Muscle of leg (tissue), 11 donors: ENCODE measurements around the gene RAP1A. TPM values are rescaled to one million over a fixed set of nuclear protein-coding genes. Genes with fewer than 3 reads are reported as not detected.
"Not testable (repeated sequence)": the region's sequence is repeated elsewhere in the genome, so short reads cannot be mapped to it uniquely, and the experiment has no call there.

ENCODE experiments used
- DNase-seq: peaks from one replicate; pipeline ENCODE4 v3.0.0; 2013
- H3K27ac ChIP-seq: one replicate; pipeline ENCODE4 v1.5.1; 2013; ENCODE audit warnings: mild to moderate bottlenecking, low read length, control low read depth
- H3K27me3 ChIP-seq: one replicate; pipeline ENCODE4 v1.6.1; 2013; ENCODE audit warnings: low read length; ENCODE audit not compliant: control insufficient read depth, insufficient read depth
- H3K36me3 ChIP-seq: one replicate; pipeline ENCODE4 v1.6.1; 2013; ENCODE audit warnings: low read length; ENCODE audit not compliant: control insufficient read depth, insufficient read depth
- H3K4me1 ChIP-seq: one replicate; pipeline ENCODE4 v1.6.1; 2013; ENCODE audit warnings: low read length; ENCODE audit not compliant: control insufficient read depth, insufficient read depth
- H3K4me3 ChIP-seq: one replicate; pipeline ENCODE4 v1.5.1; 2013; ENCODE audit warnings: low read length, control low read depth
- H3K9me3 ChIP-seq: replicated peaks from 2 replicates; pipeline ENCODE4 v1.6.1; 2013; ENCODE audit warnings: low read depth, low read length; ENCODE audit not compliant: control insufficient read depth
- WGBS: methylation state at CpG from one replicate; pipeline ENCODE4 v1.1.5; 2013; ENCODE audit warnings: missing lambda C conversion rate; ENCODE audit not compliant: insufficient coverage; 5-methylcytosine and 5-hydroxymethylcytosine counted together
- polyA plus RNA-seq, 8 donors: library from polyadenylated mRNA; unstranded; fragments of 120-200 nt; gene quantifications; one replicate each; pipeline versions ENCODE4 v1.2.1 to v1.2.3, GENCODE V29; 2013; ENCODE audit warnings: inconsistent platforms in 1 of 8, low replicate concordance in 1 of 8; ENCODE audit not compliant: insufficient read length in 8 of 8, insufficient read depth in 1 of 8
- total RNA-seq: library from RNA; stranded (reverse); fragments of 120-200 nt; gene quantifications from one replicate; pipeline ENCODE4 v1.2.4, GENCODE V29; 2013

RAP1A gene
- total and polyA plus RNA-seq, 9 donors, result 19.6 to 59.3 (median 49.3) TPM

GRCh38 chr1:111606457-111607215 is 13.0 kb upstream of the RAP1A start:
- not testable (repeated sequence) for H3K27ac ChIP-seq, H3K4me3 ChIP-seq, H3K27me3 ChIP-seq, H3K4me1 ChIP-seq, H3K9me3 ChIP-seq, H3K36me3 ChIP-seq
- DNase-seq, result peak; percentile 34
- WGBS, result 33% methylated on average over 1 of the region's 8 CpGs

GRCh38 chr1:111608528-111608927 is 11.1 kb upstream of the RAP1A start:
- H3K9me3 ChIP-seq, H3K36me3 ChIP-seq, H3K27ac ChIP-seq, H3K4me1 ChIP-seq, H3K27me3 ChIP-seq, DNase-seq, H3K4me3 ChIP-seq: not testable (repeated sequence)
- 97% methylated on average over 10 of the region's 24 CpGs for WGBS

GRCh38 chr1:111611986-111612385 is 7.6 kb upstream of the RAP1A start:
- DNase-seq, result no peak
- no CpG with 5 or more reads among the region's 2 CpGs for WGBS
- no peaks in the 10 kb centered on the region for H3K9me3 ChIP-seq

GRCh38 chr1:111615870-111616715 is 3.5 kb upstream of the RAP1A start:
- H3K9me3 ChIP-seq, result no peaks in the 10 kb centered on the region
- DNase-seq, result no peak
- H3K4me1 ChIP-seq, result peaks cover 10% of the 10 kb centered on the region
- no peak overlapping the region for H3K4me3 ChIP-seq
- no peaks in the 10 kb centered on the region for H3K36me3 ChIP-seq
- no peaks in the 10 kb centered on the region for H3K27me3 ChIP-seq
- no peak overlapping the region for H3K27ac ChIP-seq
- WGBS, result 49% methylated on average over 3 of the region's 3 CpGs

More at GRCh38 chr1:111611986-111612385, 7.6 kb upstream of the RAP1A start:
- no peaks in the 10 kb centered on the region for H3K36me3 ChIP-seq
- H3K27ac ChIP-seq, result no peak overlapping the region
- no peaks in the 10 kb centered on the region for H3K27me3 ChIP-seq
- no peaks in the 10 kb centered on the region for H3K4me1 ChIP-seq
- no peak overlapping the region for H3K4me3 ChIP-seq

- H3K9me3 ChIP-seq, result no peaks in the 10 kb centered on the region
- WGBS, result 86% methylated on average over 2 of the region's 2 CpGs
- H3K4me1 ChIP-seq, result peaks cover 10% of the 10 kb centered on the region
- no peak overlapping the region for H3K27ac ChIP-seq
- no peak for DNase-seq
- no peak overlapping the region for H3K4me3 ChIP-seq
- no peaks in the 10 kb centered on the region for H3K36me3 ChIP-seq
- no peaks in the 10 kb centered on the region for H3K27me3 ChIP-seq
Measured at GRCh38 chr1:111618081-111618480, 1.5 kb upstream of the RAP1A start.

GRCh38 chr1:111618961-111619634 is 491 bp upstream of the RAP1A start:
- peaks cover 10% of the 10 kb centered on the region for H3K4me1 ChIP-seq
- H3K36me3 ChIP-seq, result no peaks in the 10 kb centered on the region
- H3K9me3 ChIP-seq, result no peaks in the 10 kb centered on the region
- WGBS, result 49% methylated on average over 19 of the region's 19 CpGs
- DNase-seq, result no peak
- peak overlapping the region; percentile 74 for H3K27ac ChIP-seq
- peak overlapping the region; percentile 41 for H3K4me3 ChIP-seq
- no peaks in the 10 kb centered on the region for H3K27me3 ChIP-seq

- DNase-seq, result no peak
- Histone ChIP-seq H3K36me3 (no peaks in the 10 kb centered on the region), H3K27ac (peak overlapping the region; percentile 89), H3K27me3 (no peaks in the 10 kb centered on the region), H3K4me1 (peaks cover 10% of the 10 kb centered on the region), H3K4me3 (peak overlapping the region; percentile 78), H3K9me3 (no peaks in the 10 kb centered on the region)
- 0% methylated on average over 4 of the region's 12 CpGs for WGBS
Measured at GRCh38 chr1:111620441-111620971, 917 bp downstream of the RAP1A start.

GRCh38 chr1:111621050-111621449 is 1.5 kb downstream of the RAP1A start:
- Histone ChIP-seq H3K4me1 (peaks cover 10% of the 10 kb centered on the region), H3K4me3 (peak overlapping the region; percentile 78), H3K27ac (peak overlapping the region; percentile 89), H3K27me3 (no peaks in the 10 kb centered on the region), H3K36me3 (no peaks in the 10 kb centered on the region), H3K9me3 (no peaks in the 10 kb centered on the region)
- WGBS, result no CpG with 5 or more reads among the region's 4 CpGs
- peak; percentile 38 for DNase-seq

- no peaks in the 10 kb centered on the region for H3K9me3 ChIP-seq
- peaks cover 10% of the 10 kb centered on the region for H3K4me1 ChIP-seq
- no peak overlapping the region for H3K4me3 ChIP-seq
- H3K27ac ChIP-seq, result no peak overlapping the region
- H3K27me3 ChIP-seq, result no peaks in the 10 kb centered on the region
- DNase-seq, result no peak
- no peaks in the 10 kb centered on the region for H3K36me3 ChIP-seq
Measured at GRCh38 chr1:111622166-111622565, 2.6 kb downstream of the RAP1A start.

GRCh38 chr1:111624382-111624781 is 4.8 kb downstream of the RAP1A start:
- no peak for DNase-seq
- no peak overlapping the region for H3K27ac ChIP-seq
- no peaks in the 10 kb centered on the region for H3K9me3 ChIP-seq
- H3K4me3 ChIP-seq, result no peak overlapping the region
- H3K4me1 ChIP-seq, result peaks cover 4% of the 10 kb centered on the region
- no peaks in the 10 kb centered on the region for H3K36me3 ChIP-seq
- no peaks in the 10 kb centered on the region for H3K27me3 ChIP-seq
- WGBS, result no CpG with 5 or more reads among the region's 2 CpGs
